Bronchial epithelial cell (primary cell): Measurements from ENCODE around the gene SPTBN5. TPM values are rescaled to one million over a fixed set of nuclear protein-coding genes. Genes with fewer than 3 reads are reported as not detected.

Experiments
- DNase-seq: peaks from one replicate; pipeline ENCODE4 v3.0.0-alpha.2; 2010; ENCODE audit warnings: low read depth
- FAIRE-seq: peaks from 2 replicates; lab custom pipeline; 2011; peaks lifted over from hg19 to GRCh38; lab: Jason Lieb, UNC
- H3K27me3 ChIP-seq: 2 replicates; pipeline ENCODE4 v1.5.1; 2011; ENCODE audit warnings: low read length; ENCODE audit not compliant: control insufficient read depth, insufficient read depth
- H3K36me3 ChIP-seq: 2 replicates; pipeline ENCODE4 v1.5.1; 2011; ENCODE audit warnings: low read length; ENCODE audit not compliant: control insufficient read depth, insufficient read depth
- H3K4me3 ChIP-seq: 2 replicates; pipeline ENCODE4 v1.5.1; 2011; ENCODE audit warnings: mild to moderate bottlenecking, low read depth, low read length, control low read depth
- CTCF ChIP-seq: IDR thresholded peaks from 2 replicates; pipeline ENCODE4 v1.5.1; 2011; ENCODE audit warnings: mild to moderate bottlenecking, moderate library complexity, low read length, control low read depth, inconsistent platforms; ENCODE audit not compliant: insufficient read depth, severe bottlenecking
- total RNA-seq: library from RNA; depleted of rRNA; stranded (reverse); fragments of >200 nt; gene quantifications from 2 replicates; pipeline ENCODE4 v1.2.1, GENCODE V29; 2014

SPTBN5 gene
- total RNA-seq, 1 donor from 2014 or later: 0.53 TPM

- no peaks in the 10 kb centered on the region for H3K27me3 ChIP-seq
- no peak for FAIRE-seq
- H3K4me3 ChIP-seq: no peak overlapping the region
- peaks cover 7% of the 10 kb centered on the region for H3K36me3 ChIP-seq
- DNase-seq: no peak
- TF ChIP-seq CTCF: no peak
Observed at GRCh38 chr15:41925086-41925608, 31.3 kb upstream of the SPTBN5 start.

DNA sequence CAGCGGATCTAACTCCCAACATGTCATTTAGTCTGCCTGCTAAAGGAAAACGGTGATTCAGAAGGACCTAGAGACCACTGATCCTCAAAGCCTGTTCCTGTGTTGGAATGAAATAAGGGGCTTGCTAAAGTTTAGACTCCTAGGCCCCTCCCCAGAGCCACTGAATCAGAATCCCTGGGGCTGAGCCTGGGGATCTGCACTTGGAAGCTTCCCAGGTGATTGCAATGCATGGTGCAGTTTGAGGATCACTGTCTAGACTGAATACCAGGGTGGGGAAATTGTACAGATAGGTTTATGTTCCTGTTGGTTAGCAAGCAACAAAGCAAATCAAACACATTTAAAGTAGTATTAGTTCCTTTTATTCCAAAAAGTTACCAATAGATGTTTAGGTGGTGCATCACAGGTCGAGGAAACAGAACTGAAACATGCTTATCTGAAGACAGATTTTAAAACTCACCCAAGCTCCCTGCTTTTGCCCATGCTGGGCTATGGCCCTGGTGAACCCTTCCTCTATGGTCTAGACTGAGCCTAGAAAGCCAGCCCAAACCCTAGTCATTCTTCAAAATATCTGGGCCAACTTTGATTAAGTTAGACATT is 29.6 kb upstream of the SPTBN5 start:
- H3K27me3 ChIP-seq: no peaks in the 10 kb centered on the region
- H3K4me3 ChIP-seq: no peak overlapping the region
- H3K36me3 ChIP-seq: peaks cover 13% of the 10 kb centered on the region
- TF ChIP-seq CTCF: no peak
- DNase-seq: no peak
- no peak for FAIRE-seq

GRCh38 chr15:41922353-41922752 is 28.5 kb upstream of the SPTBN5 start:
- no peaks in the 10 kb centered on the region for H3K27me3 ChIP-seq
- TF ChIP-seq CTCF: no peak
- H3K36me3 ChIP-seq: peaks cover 15% of the 10 kb centered on the region
- FAIRE-seq: no peak
- no peak overlapping the region for H3K4me3 ChIP-seq
- no peak for DNase-seq

DNA sequence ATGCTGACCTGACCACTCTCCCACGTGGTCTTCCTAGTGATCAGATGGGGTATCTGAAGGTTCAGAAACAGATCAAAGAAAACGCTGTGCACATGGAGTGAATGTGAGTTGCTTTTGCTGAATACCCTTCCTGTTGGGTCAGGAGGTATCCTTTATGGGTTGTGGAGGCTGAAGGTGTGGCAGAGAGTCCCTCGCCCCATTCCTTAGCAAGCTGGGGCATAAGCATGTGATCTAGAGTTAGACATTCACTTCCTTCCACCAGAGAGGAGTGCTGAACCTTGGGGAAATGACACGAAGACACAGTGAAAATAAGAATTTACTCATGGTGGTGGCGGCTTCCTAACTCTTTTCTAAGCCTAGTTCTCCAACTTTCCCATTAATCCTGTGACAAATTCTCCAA is 27.8 kb upstream of the SPTBN5 start:
- FAIRE-seq (no peak), DNase-seq (peak; percentile 22)
- Histone ChIP-seq H3K27me3 (no peaks in the 10 kb centered on the region), H3K36me3 (peaks cover 15% of the 10 kb centered on the region), H3K4me3 (no peak overlapping the region)
- TF ChIP-seq CTCF: no peak

GRCh38 chr15:41921167-41921566 is 27.3 kb upstream of the SPTBN5 start:
- Histone ChIP-seq H3K27me3 (no peaks in the 10 kb centered on the region), H3K36me3 (peaks cover 18% of the 10 kb centered on the region), H3K4me3 (no peak overlapping the region)
- FAIRE-seq (no peak), DNase-seq (no peak)
- TF ChIP-seq CTCF: no peak
